Measurements from ENCODE around the gene RPTOR. TPM values are rescaled to one million over a fixed set of nuclear protein-coding genes. Genes with fewer than 3 reads are reported as not detected.

Gene RPTOR
- total and polyA plus RNA-seq, 2 experiments from 2014 or later = 13.2 to 37.9 TPM

DNA sequence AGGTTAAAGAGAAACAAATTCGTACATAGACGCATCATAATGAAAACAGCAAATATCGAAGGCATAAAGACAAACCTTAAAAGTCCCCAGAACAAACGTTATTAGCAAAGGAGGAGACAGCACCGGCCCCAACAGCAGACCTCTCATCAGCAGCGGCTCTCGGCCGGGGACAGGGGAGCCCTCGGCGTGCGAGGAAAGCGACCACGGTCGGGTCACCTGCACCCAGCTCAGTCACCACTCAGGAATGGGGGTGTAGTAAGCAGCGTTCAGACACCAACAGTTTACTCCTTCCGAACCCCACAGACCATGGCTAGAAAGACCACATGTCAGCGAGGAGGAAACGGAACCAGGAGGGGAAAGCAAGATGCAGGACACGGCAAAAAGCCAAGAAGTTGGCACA is 337.7 kb downstream of the RPTOR start:
- H3K27me3 ChIP-seq = no peaks in the 10 kb centered on the region

DNA sequence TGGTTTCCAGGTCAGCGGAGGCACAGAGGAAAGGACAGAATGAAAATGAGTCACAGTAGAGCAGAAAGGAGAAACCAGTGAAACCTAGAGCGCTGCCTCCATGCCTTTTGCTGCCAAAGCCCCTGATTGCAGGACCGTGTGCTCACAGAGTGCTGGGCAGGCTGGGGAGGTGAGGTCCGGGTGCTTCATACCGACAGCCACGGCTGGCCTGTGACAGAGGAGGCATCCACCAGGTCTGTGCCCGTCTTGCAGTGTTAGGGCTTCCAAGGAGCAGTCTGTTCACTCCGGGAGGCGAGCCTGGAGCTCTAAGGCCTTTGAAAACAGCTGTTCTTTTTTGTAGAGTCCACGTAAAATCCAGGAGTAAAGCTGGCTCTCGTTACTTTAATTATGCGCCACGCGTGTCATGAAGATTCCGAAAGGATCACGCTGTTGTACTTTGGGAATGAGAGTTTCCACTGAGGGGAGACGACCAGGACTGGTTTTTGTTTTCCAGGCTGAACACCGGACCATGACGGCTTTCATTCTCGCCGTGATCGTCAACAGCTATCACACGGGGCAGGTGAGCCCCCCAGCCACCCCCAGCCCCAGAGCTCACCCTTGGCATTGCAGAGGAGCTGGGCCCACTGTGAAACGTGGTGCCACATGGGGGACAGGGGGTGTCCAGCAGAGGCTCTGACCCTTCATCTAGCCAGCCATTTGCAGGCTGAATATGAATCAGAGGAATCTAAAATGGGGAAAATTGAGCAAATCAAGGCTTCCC is 338.5 kb downstream of the RPTOR start:
- no peak for DNase-seq (ENCODE audit: low read depth in 1 of 2, low spot score in 1 of 2)
- H3K27ac ChIP-seq = no peak overlapping the region
- H3K4me1 ChIP-seq (ENCODE audit: low read depth) = no peaks in the 10 kb centered on the region
- H3K36me3 ChIP-seq = peaks cover 12% of the 10 kb centered on the region
- no peak overlapping the region for H3K4me3 ChIP-seq
- H3K27me3 ChIP-seq = no peaks in the 10 kb centered on the region
- TF ChIP-seq, protein P1, sequence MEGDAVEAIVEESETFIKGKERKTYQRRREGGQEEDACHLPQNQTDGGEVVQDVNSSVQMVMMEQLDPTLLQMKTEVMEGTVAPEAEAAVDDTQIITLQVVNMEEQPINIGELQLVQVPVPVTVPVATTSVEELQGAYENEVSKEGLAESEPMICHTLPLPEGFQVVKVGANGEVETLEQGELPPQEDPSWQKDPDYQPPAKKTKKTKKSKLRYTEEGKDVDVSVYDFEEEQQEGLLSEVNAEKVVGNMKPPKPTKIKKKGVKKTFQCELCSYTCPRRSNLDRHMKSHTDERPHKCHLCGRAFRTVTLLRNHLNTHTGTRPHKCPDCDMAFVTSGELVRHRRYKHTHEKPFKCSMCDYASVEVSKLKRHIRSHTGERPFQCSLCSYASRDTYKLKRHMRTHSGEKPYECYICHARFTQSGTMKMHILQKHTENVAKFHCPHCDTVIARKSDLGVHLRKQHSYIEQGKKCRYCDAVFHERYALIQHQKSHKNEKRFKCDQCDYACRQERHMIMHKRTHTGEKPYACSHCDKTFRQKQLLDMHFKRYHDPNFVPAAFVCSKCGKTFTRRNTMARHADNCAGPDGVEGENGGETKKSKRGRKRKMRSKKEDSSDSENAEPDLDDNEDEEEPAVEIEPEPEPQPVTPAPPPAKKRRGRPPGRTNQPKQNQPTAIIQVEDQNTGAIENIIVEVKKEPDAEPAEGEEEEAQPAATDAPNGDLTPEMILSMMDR (IDR thresholded peaks at IDR 0.05; ENCODE audit: low read depth, low read length) = no peak
- no peaks in the 10 kb centered on the region for H3K9me3 ChIP-seq (ENCODE audit: low read depth)

More for the DNA sequence above, 337.7 kb downstream of the RPTOR start:
- no peaks in the 10 kb centered on the region for H3K4me1 ChIP-seq (ENCODE audit: low read depth)
- H3K4me3 ChIP-seq = no peak overlapping the region
- no peak overlapping the region for H3K27ac ChIP-seq
- no peaks in the 10 kb centered on the region for H3K9me3 ChIP-seq (ENCODE audit: low read depth)
- H3K36me3 ChIP-seq = peaks cover 12% of the 10 kb centered on the region
- TF ChIP-seq, protein P1 (IDR thresholded peaks at IDR 0.05; ENCODE audit: low read depth, low read length) = no peak
- DNase-seq (ENCODE audit: low read depth in 1 of 2, low spot score in 1 of 2) = no peak

DNA sequence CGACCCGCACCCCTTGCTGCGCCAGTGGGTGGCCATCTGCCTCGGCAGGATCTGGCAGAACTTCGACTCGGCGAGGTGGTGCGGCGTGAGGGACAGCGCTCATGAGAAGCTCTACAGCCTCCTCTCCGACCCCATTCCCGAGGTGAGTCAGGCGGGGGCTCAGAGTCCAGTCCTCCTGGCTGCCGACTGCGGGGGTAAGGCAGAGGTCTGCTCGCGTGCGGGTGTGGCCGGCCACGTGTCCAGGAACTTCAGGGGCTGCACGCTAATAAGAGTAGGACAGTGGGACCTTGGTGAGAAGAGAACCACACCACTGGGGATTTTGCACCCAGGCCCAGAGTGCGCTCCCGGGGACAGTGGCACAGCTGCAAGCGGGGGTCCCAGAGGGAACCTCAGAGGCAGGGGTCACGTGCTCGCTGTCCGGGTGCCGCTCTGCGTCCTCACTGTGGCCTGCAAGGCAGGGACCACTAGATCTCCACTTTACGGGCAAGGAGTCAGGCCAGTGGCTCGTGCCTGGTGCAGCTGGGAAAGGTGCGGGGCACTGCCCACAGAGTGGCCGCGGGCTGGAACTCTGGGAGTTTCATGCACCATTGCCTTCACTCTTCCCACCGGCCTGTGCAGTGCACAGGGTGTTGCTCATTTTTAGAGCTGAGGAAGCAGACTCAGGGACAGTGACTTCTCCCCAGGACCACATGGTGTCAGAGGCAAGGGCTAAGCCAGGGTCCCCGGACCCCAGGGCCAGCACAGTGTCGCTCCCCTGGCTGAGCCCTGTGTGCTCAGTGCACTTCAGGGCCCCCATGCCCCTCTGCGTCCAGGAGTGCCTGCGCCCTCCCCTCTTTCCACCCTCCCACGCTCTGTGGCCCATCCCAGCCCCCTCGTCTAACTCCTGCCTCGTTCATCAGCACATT is 339.4 kb downstream of the RPTOR start:
- H3K36me3 ChIP-seq = peaks cover 12% of the 10 kb centered on the region
- no peak for DNase-seq (ENCODE audit: low read depth in 1 of 2, low spot score in 1 of 2)
- TF ChIP-seq, protein P1 (IDR thresholded peaks at IDR 0.05; ENCODE audit: low read depth, low read length) = no peak
- H3K27me3 ChIP-seq = no peaks in the 10 kb centered on the region
- H3K9me3 ChIP-seq (ENCODE audit: low read depth) = no peaks in the 10 kb centered on the region
- no peaks in the 10 kb centered on the region for H3K4me1 ChIP-seq (ENCODE audit: low read depth)
- no peak overlapping the region for H3K4me3 ChIP-seq
- H3K27ac ChIP-seq = no peak overlapping the region

DNA sequence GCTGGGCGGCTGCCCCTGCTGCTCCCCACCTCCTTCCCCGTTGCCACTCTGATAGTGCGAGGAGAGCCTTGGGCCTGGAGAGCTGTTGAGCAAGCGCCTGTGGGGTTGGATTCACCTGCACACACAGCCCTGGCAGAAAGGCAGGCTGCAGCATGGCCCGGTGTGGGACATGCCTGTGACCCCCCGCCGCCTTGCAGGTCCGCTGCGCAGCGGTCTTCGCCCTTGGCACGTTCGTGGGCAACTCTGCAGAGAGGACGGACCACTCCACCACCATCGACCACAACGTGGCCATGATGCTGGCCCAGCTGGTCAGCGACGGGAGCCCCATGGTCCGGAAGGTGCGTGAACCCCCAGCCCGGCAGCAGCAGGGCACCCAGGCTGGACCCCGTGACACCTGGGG is 340.2 kb downstream of the RPTOR start:
- DNase-seq (ENCODE audit: low read depth in 1 of 2, low spot score in 1 of 2) = no peak
- no peaks in the 10 kb centered on the region for H3K27me3 ChIP-seq
- H3K36me3 ChIP-seq = peaks cover 12% of the 10 kb centered on the region
- H3K9me3 ChIP-seq (ENCODE audit: low read depth) = no peaks in the 10 kb centered on the region
- TF ChIP-seq, protein P1 (IDR thresholded peaks at IDR 0.05; ENCODE audit: low read depth, low read length) = no peak
- no peak overlapping the region for H3K27ac ChIP-seq
- H3K4me1 ChIP-seq (ENCODE audit: low read depth) = no peaks in the 10 kb centered on the region
- no peak overlapping the region for H3K4me3 ChIP-seq

DNA sequence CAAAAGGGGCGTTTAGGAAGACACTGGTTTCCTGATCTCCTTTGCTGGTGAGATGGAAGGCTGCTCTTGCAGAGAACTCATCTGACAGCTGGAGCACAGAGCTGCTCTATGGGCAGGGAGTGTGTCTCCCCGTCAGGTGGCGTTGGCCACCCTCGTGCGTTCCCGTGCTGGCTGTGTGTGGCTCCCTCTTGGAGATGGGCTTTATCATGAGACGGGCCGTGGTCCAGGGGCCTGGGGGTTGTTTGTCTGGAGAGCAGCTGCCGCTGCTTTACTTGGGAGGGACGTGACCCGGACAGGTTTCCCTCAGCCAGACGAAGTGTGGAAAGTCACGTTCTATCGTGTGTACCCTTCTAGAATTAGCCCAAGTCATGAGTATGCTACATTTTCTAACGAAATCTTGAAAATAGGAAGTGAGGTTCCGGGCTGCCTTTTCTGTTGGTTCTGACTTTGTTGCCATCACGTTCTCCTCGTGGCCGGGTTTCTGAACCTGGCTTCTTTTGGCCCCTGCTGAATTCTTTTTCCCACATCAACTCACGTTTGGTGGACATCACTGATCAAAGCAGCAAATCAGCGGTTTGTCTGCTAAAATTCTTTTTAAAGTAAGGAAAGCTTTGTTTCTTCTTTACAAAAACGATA is 341.4 kb downstream of the RPTOR start:
- H3K4me3 ChIP-seq = no peak overlapping the region
- TF ChIP-seq, protein P1 (IDR thresholded peaks at IDR 0.05; ENCODE audit: low read depth, low read length) = no peak
- no peak overlapping the region for H3K27ac ChIP-seq

More for the DNA sequence above, 341.4 kb downstream of the RPTOR start:
- no peaks in the 10 kb centered on the region for H3K9me3 ChIP-seq (ENCODE audit: low read depth)
- DNase-seq (ENCODE audit: low read depth in 1 of 2, low spot score in 1 of 2) = no peak
- no peaks in the 10 kb centered on the region for H3K27me3 ChIP-seq
- H3K36me3 ChIP-seq = peaks cover 8% of the 10 kb centered on the region
- no peaks in the 10 kb centered on the region for H3K4me1 ChIP-seq (ENCODE audit: low read depth)

All from cardiac muscle cell (in vitro differentiated cells and primary cell).